CD4-positive, CD25-positive, alpha-beta regulatory T cell (primary cell): ENCODE results near the gene CPLX4. TPM values are rescaled to one million over a fixed set of nuclear protein-coding genes. Genes with fewer than 3 reads are reported as not detected.

ENCODE experiments used
- ATAC-seq, 2 donors: fragments of 150-1000 bp; cut with Tn5 transposase; one replicate each; pipeline ENCODE4 v1.10.0; 2021; ENCODE audit warnings: low read depth in 2 of 2, moderate number of reproducible peaks in 2 of 2, moderate library complexity in 1 of 2
- DNase-seq, 3 donors: peaks; one replicate each; pipeline versions ENCODE4 v3.0.0 to v3.0.0-alpha.2; 2012 to 2022; ENCODE audit warnings: mixed read lengths in 1 of 3
- H3K27ac ChIP-seq: one replicate; pipeline ENCODE4 v1.7.0; 2013; ENCODE audit warnings: mild to moderate bottlenecking, low read length; ENCODE audit not compliant: insufficient read depth, poor library complexity, severe bottlenecking
- H3K27me3 ChIP-seq: one replicate; pipeline ENCODE4 v1.7.0; 2013; ENCODE audit warnings: low read length; ENCODE audit not compliant: control insufficient read depth, insufficient read depth
- H3K36me3 ChIP-seq: one replicate; pipeline ENCODE4 v1.7.0; 2013; ENCODE audit warnings: mild to moderate bottlenecking, low read length, moderate library complexity; ENCODE audit not compliant: control insufficient read depth, insufficient read depth
- H3K4me1 ChIP-seq: 2 replicates; pipeline ENCODE4 v1.7.0; 2013; ENCODE audit warnings: mild to moderate bottlenecking, low read length; ENCODE audit not compliant: insufficient read depth, control insufficient read depth, poor library complexity, severe bottlenecking
- H3K4me3 ChIP-seq: one replicate; pipeline ENCODE4 v1.7.0; 2013; ENCODE audit warnings: low read depth, mild to moderate bottlenecking, low read length, moderate library complexity
- H3K9me3 ChIP-seq, 2 experiments: 1 replicate in 1 of 2; 2 replicates in 1 of 2; pipeline ENCODE4 v1.7.0; 2013; ENCODE audit warnings: low read length in 2 of 2, mild to moderate bottlenecking in 1 of 2, moderate library complexity in 1 of 2; ENCODE audit not compliant: control insufficient read depth in 2 of 2
- H3K27ac Mint-ChIP-seq, 3 donors: one replicate each; pipeline ENCODE4 v1.8.0; 2020 to 2022; ENCODE audit warnings: mild to moderate bottlenecking in 3 of 3, mixed read lengths in 3 of 3, moderate library complexity in 2 of 3
- H3K27me3 Mint-ChIP-seq: one replicate; pipeline ENCODE4 v1.8.0; 2022; ENCODE audit warnings: mild to moderate bottlenecking, mixed read lengths
- H3K36me3 Mint-ChIP-seq: one replicate; pipeline ENCODE4 v1.8.0; 2020; ENCODE audit warnings: mixed read lengths
- H3K4me1 Mint-ChIP-seq, 4 donors: one replicate each; pipeline ENCODE4 v1.8.0; 2020 to 2022; ENCODE audit warnings: mixed read lengths in 4 of 4, mild to moderate bottlenecking in 1 of 4
- H3K4me3 Mint-ChIP-seq, 4 donors: one replicate each; pipeline ENCODE4 v1.8.0; 2020 to 2022; ENCODE audit warnings: mild to moderate bottlenecking in 4 of 4, mixed read lengths in 4 of 4, moderate library complexity in 3 of 4
- H3K9me3 Mint-ChIP-seq, 7 donors: one replicate each; pipeline ENCODE4 v1.8.0; 2020 to 2022; ENCODE audit warnings: mixed read lengths in 7 of 7, mild to moderate bottlenecking in 3 of 7, moderate library complexity in 2 of 7
- polyA plus RNA-seq, 4 donors: library from polyadenylated mRNA; unstranded; fragments of 300-500 nt; fragmentation: Illumina TruSeq; gene quantifications; one replicate each; pipeline ENCODE4 v1.2.3, GENCODE V29; 2021
- total RNA-seq: library from RNA; stranded (reverse); gene quantifications from one replicate; pipeline ENCODE4 v1.2.3, GENCODE V29; 2022

The CPLX4 gene
- total and polyA plus RNA-seq, 5 donors from 2014 or later = not detected

- peak in 1 of 3 donors; percentile 70 for DNase-seq
- peaks cover 5 to 41% (median 12%) of the 10 kb centered on the region in 4 donors for H3K4me1 Mint-ChIP-seq
- Histone ChIP-seq H3K4me1 (peaks cover 38% of the 10 kb centered on the region), H3K4me3 (no peak overlapping the region), H3K27me3 (peaks cover 37% of the 10 kb centered on the region), H3K9me3 (no peaks in the 10 kb centered on the region), H3K36me3 (no peaks in the 10 kb centered on the region), H3K27ac (no peak overlapping the region)
- H3K36me3 Mint-ChIP-seq = no peaks in the 10 kb centered on the region
- H3K4me3 Mint-ChIP-seq = peak overlapping the region in 3 of 4 donors; percentile 27 to 71 (median 31)
- H3K27ac Mint-ChIP-seq = no peak overlapping the region
- peaks cover 82% of the 10 kb centered on the region for H3K27me3 Mint-ChIP-seq
- ATAC-seq = peak; percentile 38 to 45
- peaks cover 0 to 5% (median 0%) of the 10 kb centered on the region in 7 donors for H3K9me3 Mint-ChIP-seq
Measured at GRCh38 chr18:59268721-59269562, 49.5 kb downstream of the CPLX4 start.

- H3K27ac Mint-ChIP-seq = no peak overlapping the region
- H3K27me3 ChIP-seq = peaks cover 39% of the 10 kb centered on the region
- H3K4me3 Mint-ChIP-seq = peak overlapping the region in 3 of 4 donors; percentile 26 to 46 (median 27)
- no peak overlapping the region for H3K4me3 ChIP-seq
- no peaks in the 10 kb centered on the region for H3K36me3 ChIP-seq
- H3K36me3 Mint-ChIP-seq = peaks cover 3% of the 10 kb centered on the region
- peaks cover 5 to 37% (median 15%) of the 10 kb centered on the region in 4 donors for H3K4me1 Mint-ChIP-seq
- H3K4me1 ChIP-seq = peaks cover 32% of the 10 kb centered on the region
- H3K27ac ChIP-seq = no peak overlapping the region
- DNase-seq (no peak), ATAC-seq (no peak)
- peaks cover 83% of the 10 kb centered on the region for H3K27me3 Mint-ChIP-seq
- peaks cover 0 to 5% (median 0%) of the 10 kb centered on the region in 7 donors for H3K9me3 Mint-ChIP-seq
- no peaks in the 10 kb centered on the region for H3K9me3 ChIP-seq
Measured at GRCh38 chr18:59268127-59268720, 50.2 kb downstream of the CPLX4 start.

- no peak overlapping the region for H3K27ac ChIP-seq
- DNase-seq (no peak), ATAC-seq (no peak)
- no peaks in the 10 kb centered on the region for H3K36me3 ChIP-seq
- peak overlapping the region in 3 of 4 donors; percentile 26 to 51 (median 46) for H3K4me3 Mint-ChIP-seq
- peaks cover 0 to 5% (median 0%) of the 10 kb centered on the region in 7 donors for H3K9me3 Mint-ChIP-seq
- H3K4me1 Mint-ChIP-seq = peaks cover 5 to 37% (median 15%) of the 10 kb centered on the region in 4 donors
- H3K27me3 ChIP-seq = peaks cover 40% of the 10 kb centered on the region
- no peak overlapping the region for H3K27ac Mint-ChIP-seq
- peaks cover 26% of the 10 kb centered on the region for H3K4me1 ChIP-seq
- peaks cover 89% of the 10 kb centered on the region for H3K27me3 Mint-ChIP-seq
- H3K36me3 Mint-ChIP-seq = peaks cover 3% of the 10 kb centered on the region
- no peaks in the 10 kb centered on the region for H3K9me3 ChIP-seq
- no peak overlapping the region for H3K4me3 ChIP-seq
Measured at GRCh38 chr18:59267503-59268126, 50.8 kb downstream of the CPLX4 start.

GRCh38 chr18:59266886-59267502 lies 51.5 kb downstream of the CPLX4 start:
- Mint-ChIP-seq H3K9me3 (peaks cover 0 to 5% (median 0%) of the 10 kb centered on the region in 7 donors), H3K27me3 (peaks cover 92% of the 10 kb centered on the region), H3K4me1 (peaks cover 5 to 37% (median 15%) of the 10 kb centered on the region in 4 donors), H3K27ac (no peak overlapping the region), H3K36me3 (peaks cover 3% of the 10 kb centered on the region), H3K4me3 (peak overlapping the region in 3 of 4 donors; percentile 9 to 21 (median 17))
- peaks cover 20% of the 10 kb centered on the region for H3K4me1 ChIP-seq
- ATAC-seq (no peak), DNase-seq (no peak)
- no peaks in the 10 kb centered on the region for H3K36me3 ChIP-seq
- H3K27me3 ChIP-seq = peaks cover 38% of the 10 kb centered on the region
- no peak overlapping the region for H3K4me3 ChIP-seq
- H3K9me3 ChIP-seq = no peaks in the 10 kb centered on the region
- no peak overlapping the region for H3K27ac ChIP-seq

GRCh38 chr18:59266459-59266858 lies 52.0 kb downstream of the CPLX4 start:
- ATAC-seq (no peak), DNase-seq (no peak)
- Histone ChIP-seq H3K9me3 (no peaks in the 10 kb centered on the region), H3K27ac (no peak overlapping the region), H3K4me3 (no peak overlapping the region), H3K4me1 (peaks cover 18% of the 10 kb centered on the region), H3K27me3 (peaks cover 33% of the 10 kb centered on the region), H3K36me3 (no peaks in the 10 kb centered on the region)
- Mint-ChIP-seq H3K27ac (no peak overlapping the region), H3K4me1 (peaks cover 4 to 34% (median 14%) of the 10 kb centered on the region in 4 donors), H3K27me3 (peaks cover 91% of the 10 kb centered on the region), H3K4me3 (peak overlapping the region in 3 of 4 donors; percentile 9 to 32 (median 17)), H3K9me3 (peaks cover 0 to 8% (median 0%) of the 10 kb centered on the region in 7 donors), H3K36me3 (peaks cover 3% of the 10 kb centered on the region)

GRCh38 chr18:59265974-59266369 lies 52.5 kb downstream of the CPLX4 start:
- no peak for DNase-seq
- no peak for ATAC-seq
- H3K27ac ChIP-seq = no peak overlapping the region
- peaks cover 18% of the 10 kb centered on the region for H3K4me1 ChIP-seq
- H3K4me3 Mint-ChIP-seq = peak overlapping the region; percentile 11 to 91 (median 35)
- H3K9me3 ChIP-seq = no peaks in the 10 kb centered on the region
- peaks cover 0 to 8% (median 0%) of the 10 kb centered on the region in 7 donors for H3K9me3 Mint-ChIP-seq
- no peaks in the 10 kb centered on the region for H3K36me3 ChIP-seq
- H3K4me1 Mint-ChIP-seq = peaks cover 4 to 34% (median 14%) of the 10 kb centered on the region in 4 donors
- peaks cover 3% of the 10 kb centered on the region for H3K36me3 Mint-ChIP-seq
- peaks cover 29% of the 10 kb centered on the region for H3K27me3 ChIP-seq
- peaks cover 91% of the 10 kb centered on the region for H3K27me3 Mint-ChIP-seq
- no peak overlapping the region for H3K27ac Mint-ChIP-seq
- H3K4me3 ChIP-seq = no peak overlapping the region

- H3K27me3 Mint-ChIP-seq = peaks cover 91% of the 10 kb centered on the region
- H3K4me1 ChIP-seq = peaks cover 18% of the 10 kb centered on the region
- H3K27ac Mint-ChIP-seq = no peak overlapping the region
- peaks cover 0 to 9% (median 0%) of the 10 kb centered on the region in 7 donors for H3K9me3 Mint-ChIP-seq
- no peak overlapping the region for H3K4me3 ChIP-seq
- H3K9me3 ChIP-seq = no peaks in the 10 kb centered on the region
- DNase-seq (peak in 1 of 3 donors; percentile 54), ATAC-seq (no peak)
- peak overlapping the region; percentile 29 to 91 (median 35) for H3K4me3 Mint-ChIP-seq
- H3K27ac ChIP-seq = no peak overlapping the region
- peaks cover 3% of the 10 kb centered on the region for H3K36me3 Mint-ChIP-seq
- peaks cover 3 to 34% (median 14%) of the 10 kb centered on the region in 4 donors for H3K4me1 Mint-ChIP-seq
- no peaks in the 10 kb centered on the region for H3K36me3 ChIP-seq
- H3K27me3 ChIP-seq = peaks cover 23% of the 10 kb centered on the region
Measured at GRCh38 chr18:59265246-59265973, 53.0 kb downstream of the CPLX4 start.
